Coronary artery (tissue), 2 donors: ENCODE measurements around the gene MFSD12.

Source experiments
- DNase-seq: peaks from one replicate; pipeline ENCODE4 v3.0.0-alpha.2; 2017; ENCODE audit warnings: low spot score
- H3K27ac ChIP-seq, 2 donors: fragments of 200-600 bp; sonication (generic); one replicate each; pipeline ENCODE4 v1.5.1; 2016 to 2019
- H3K4me3 ChIP-seq: fragments of 200-600 bp; sonication (generic); 2 replicates; pipeline ENCODE4 v1.5.1; 2016; ENCODE audit warnings: mild to moderate bottlenecking, moderate library complexity
- CTCF ChIP-seq: fragments of 200-600 bp; sonication (generic); IDR thresholded peaks from one replicate; pipeline ENCODE4 v1.5.1; 2019; ENCODE audit warnings: antibody characterized with exemption

MFSD12 gene

GRCh38 chr19:3575949-3576673, 18.7 kb upstream of the MFSD12 start:
- Histone ChIP-seq H3K4me3 (peak overlapping the region; percentile 67), H3K27ac (peak overlapping the region in 1 of 2 donors; percentile 87)
- DNase-seq: no peak
- no peak for TF ChIP-seq CTCF

GRCh38 chr19:3575260-3575741, 17.9 kb upstream of the MFSD12 start:
- DNase-seq: no peak
- Histone ChIP-seq H3K27ac (no peak overlapping the region), H3K4me3 (no peak overlapping the region)
- no peak for TF ChIP-seq CTCF

- no peak for TF ChIP-seq CTCF
- H3K27ac ChIP-seq: peak overlapping the region in 1 of 2 donors; percentile 88
- DNase-seq: peak; percentile 90
- H3K4me3 ChIP-seq: peak overlapping the region; percentile 96
Observed at GRCh38 chr19:3573858-3574637, 16.7 kb upstream of the MFSD12 start.

GRCh38 chr19:3573162-3573857, 15.9 kb upstream of the MFSD12 start:
- peak overlapping the region; percentile 75 to 88 for H3K27ac ChIP-seq
- H3K4me3 ChIP-seq: peak overlapping the region; percentile 96
- DNase-seq: no peak
- TF ChIP-seq CTCF: no peak

- Histone ChIP-seq H3K4me3 (peak within 1 kb of the TSS; percentile 96), H3K27ac (peak within 1 kb of the TSS; percentile 75 to 88)
- no peak for DNase-seq
- no peak for TF ChIP-seq CTCF
Observed at GRCh38 chr19:3572855-3573161, 15.4 kb upstream of the MFSD12 start, which contains the start of gene HMG20B. TSS of gene HMG20B (plus strand) at chr19:3572944. CDS start at chr19:3573310, 366 bp downstream.

- DNase-seq: peak; percentile 100
- no peak for TF ChIP-seq CTCF
- Histone ChIP-seq H3K27ac (peak overlapping the region in 1 of 2 donors; percentile 65), H3K4me3 (peak overlapping the region; percentile 96)
Observed at GRCh38 chr19:3572132-3572854, 14.9 kb upstream of the MFSD12 start.
